IPS-18c (cell line): ENCODE measurements around the gene DNAH9.

Experiments
- H3K4me3 ChIP-seq: 2 replicates; pipeline ENCODE4 v1.7.0; 2013; ENCODE audit warnings: low read depth, mild to moderate bottlenecking, low read length, moderate library complexity; ENCODE audit not compliant: insufficient read depth
- H3K9me3 ChIP-seq: one replicate; pipeline ENCODE4 v1.6.1; 2013; ENCODE audit warnings: mild to moderate bottlenecking, low read length, moderate library complexity; ENCODE audit not compliant: control insufficient read depth, insufficient read depth

The DNAH9 gene

DNA sequence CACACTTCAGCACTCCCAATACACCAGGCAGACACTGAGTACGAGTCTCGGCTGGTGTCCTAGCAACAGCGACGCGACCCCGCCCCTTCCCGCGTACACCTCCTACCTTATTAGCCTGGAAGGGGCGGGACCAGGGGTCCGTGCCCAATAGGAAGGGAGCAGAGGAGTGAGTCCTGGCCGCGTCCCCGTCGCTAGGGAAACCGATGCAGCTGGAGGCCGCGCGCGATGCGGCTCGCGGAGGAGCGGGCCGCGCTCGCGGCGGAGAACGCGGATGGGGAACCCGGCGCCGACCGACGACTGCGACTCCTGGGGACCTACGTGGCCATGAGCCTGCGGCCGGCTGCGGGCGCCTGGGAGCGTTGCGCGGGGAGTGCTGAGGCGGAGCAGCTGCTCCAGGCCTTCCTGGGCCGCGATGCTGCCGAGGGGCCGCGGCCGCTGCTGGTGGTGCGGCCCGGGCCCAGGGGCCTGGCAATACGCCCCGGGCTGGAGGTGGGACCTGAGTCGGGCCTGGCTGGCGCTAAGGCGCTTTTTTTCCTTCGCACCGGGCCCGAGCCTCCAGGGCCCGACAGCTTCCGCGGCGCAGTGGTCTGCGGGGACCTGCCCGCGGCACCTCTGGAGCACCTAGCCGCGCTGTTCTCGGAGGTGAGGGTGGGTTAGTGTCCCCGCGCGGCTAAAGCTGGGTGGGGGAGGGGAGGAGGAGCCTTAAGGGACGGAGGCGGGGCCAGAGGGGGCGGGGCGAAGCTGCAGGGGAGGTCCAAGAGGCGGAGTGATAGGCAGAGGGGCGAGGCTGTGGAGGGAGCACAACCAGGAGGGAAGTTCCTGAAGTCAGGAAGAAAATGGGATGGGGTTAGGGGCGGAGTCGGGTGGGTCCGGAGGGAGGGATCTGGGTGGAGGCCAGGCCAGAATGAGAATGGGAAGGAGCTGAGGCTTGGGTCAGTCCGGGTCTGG is at the start of gene DNAH9:
DNAH9 (plus strand) TSS at position 197 of the 948 bp plus-strand sequence; CDS start at position 226, 29 bp downstream.
- Histone ChIP-seq H3K4me3 (peak within 1 kb of the TSS; percentile 81), H3K9me3 (peaks cover 3% of the 10 kb centered on the region)

DNA sequence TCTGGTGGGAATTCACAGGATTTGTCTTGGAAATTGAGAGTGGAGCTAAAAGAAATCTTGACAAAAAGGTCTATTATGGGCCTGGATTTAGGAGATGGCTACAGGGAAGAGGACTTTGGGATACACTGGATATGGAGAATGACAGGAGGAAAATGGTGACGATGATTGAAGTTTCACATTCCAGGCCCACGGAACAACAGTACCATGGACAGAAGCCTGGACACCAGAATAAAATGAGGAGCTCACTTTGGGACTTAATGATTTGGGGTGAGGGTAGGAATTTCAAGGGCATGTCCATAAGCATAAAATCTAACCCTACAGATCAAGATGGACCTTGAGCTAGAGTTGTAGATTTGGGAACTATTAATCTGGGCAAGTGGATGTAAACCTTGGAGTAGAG is 47.8 kb upstream of the DNAH9 start:
- no peak overlapping the region for H3K4me3 ChIP-seq
- H3K9me3 ChIP-seq: no peaks in the 10 kb centered on the region

- H3K9me3 ChIP-seq: no peaks in the 10 kb centered on the region
- H3K4me3 ChIP-seq: no peak overlapping the region
Measured at GRCh38 chr17:11551442-11551841, 46.8 kb upstream of the DNAH9 start.

DNA sequence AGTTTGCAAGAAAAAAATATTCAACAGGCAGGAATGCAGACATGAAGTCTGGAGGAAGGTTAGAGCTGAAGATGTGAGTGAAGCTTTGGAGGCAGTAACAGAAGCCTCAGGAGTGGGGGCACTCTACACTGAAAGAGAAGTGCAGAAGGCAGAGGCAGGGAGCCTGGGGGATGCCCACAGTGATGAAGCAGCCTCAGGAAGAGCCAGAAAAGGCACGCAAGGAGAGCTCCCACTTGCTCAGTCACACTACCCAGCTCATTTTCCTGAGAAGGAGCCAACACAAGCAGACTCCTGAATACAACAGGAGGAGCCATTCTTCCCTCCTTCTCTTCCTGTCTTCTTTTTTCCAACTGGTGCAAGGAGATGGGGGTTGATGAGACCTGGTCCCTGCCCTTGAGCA is 45.1 kb upstream of the DNAH9 start:
- no peak overlapping the region for H3K4me3 ChIP-seq

GRCh38 chr17:11554042-11554441 is 44.2 kb upstream of the DNAH9 start:
- Histone ChIP-seq H3K9me3 (no peaks in the 10 kb centered on the region), H3K4me3 (no peak overlapping the region)

More for the DNA sequence above, 45.1 kb upstream of the DNAH9 start:
- H3K9me3 ChIP-seq: no peaks in the 10 kb centered on the region

- Histone ChIP-seq H3K9me3 (no peaks in the 10 kb centered on the region), H3K4me3 (no peak overlapping the region)
Measured at GRCh38 chr17:11554542-11554941, 43.7 kb upstream of the DNAH9 start.

- H3K9me3 ChIP-seq: no peaks in the 10 kb centered on the region
- no peak overlapping the region for H3K4me3 ChIP-seq
Measured at GRCh38 chr17:11555530-11555929, 42.7 kb upstream of the DNAH9 start.

DNA sequence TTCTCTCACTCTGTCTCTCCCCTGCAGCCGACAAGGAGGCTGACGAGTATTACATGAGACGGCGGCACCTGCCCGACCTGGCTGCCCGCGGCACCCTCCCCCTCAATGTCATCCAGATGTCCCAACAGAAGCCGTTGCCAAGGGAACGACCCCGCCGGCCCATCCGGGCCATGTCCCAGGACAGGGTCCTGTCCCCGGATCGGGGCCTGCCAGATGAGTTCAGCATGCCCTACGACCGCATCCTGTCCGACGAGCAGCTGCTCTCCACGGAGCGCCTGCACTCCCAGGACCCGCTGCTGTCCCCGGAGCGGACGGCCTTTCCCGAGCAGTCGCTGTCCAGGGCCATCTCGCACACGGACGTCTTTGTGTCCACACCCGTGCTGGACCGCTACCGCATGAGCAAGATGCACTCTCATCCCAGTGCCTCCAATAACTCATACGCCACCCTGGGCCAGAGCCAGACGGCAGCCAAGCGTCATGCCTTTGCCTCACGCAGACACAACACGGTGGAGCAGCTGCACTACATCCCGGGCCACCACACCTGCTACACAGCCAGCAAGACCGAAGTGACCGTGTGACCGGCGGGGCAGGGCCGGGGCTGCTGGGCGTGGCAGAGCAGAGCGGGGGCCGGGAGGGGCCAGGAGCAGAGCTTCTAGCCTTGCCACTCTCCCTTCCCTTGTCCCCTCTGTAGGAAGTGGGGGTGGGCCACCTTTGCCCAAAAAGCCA is 40.4 kb upstream of the DNAH9 start:
- Histone ChIP-seq H3K9me3 (no peaks in the 10 kb centered on the region), H3K4me3 (no peak overlapping the region)

- no peak overlapping the region for H3K4me3 ChIP-seq
Measured at GRCh38 chr17:11558681-11559234, 39.5 kb upstream of the DNAH9 start.

GRCh38 chr17:11559601-11560000 is 38.7 kb upstream of the DNAH9 start:
- Histone ChIP-seq H3K4me3 (no peak overlapping the region), H3K9me3 (no peaks in the 10 kb centered on the region)

More at GRCh38 chr17:11558681-11559234, 39.5 kb upstream of the DNAH9 start:
- H3K9me3 ChIP-seq: no peaks in the 10 kb centered on the region

DNA sequence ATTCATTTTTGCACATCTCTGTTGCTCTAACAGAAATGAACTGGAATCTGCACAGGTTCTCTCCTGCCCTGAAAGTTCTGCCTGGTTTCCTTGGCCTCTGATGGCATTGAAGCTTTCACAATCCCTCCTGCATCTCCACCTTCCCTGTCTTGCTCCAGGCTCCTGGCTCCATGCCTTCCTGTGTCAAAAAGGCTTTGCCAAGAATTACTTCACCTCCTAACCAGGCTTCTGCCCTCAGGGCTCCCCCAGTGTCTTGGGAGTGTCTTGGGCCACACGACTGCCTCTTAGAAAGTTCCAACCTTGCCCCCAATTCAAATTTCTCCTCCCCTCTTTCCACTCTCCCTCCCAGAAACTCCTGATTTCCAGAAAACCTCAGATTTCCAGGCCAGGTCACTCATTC is 37.0 kb upstream of the DNAH9 start:
- no peak overlapping the region for H3K4me3 ChIP-seq
- no peaks in the 10 kb centered on the region for H3K9me3 ChIP-seq

DNA sequence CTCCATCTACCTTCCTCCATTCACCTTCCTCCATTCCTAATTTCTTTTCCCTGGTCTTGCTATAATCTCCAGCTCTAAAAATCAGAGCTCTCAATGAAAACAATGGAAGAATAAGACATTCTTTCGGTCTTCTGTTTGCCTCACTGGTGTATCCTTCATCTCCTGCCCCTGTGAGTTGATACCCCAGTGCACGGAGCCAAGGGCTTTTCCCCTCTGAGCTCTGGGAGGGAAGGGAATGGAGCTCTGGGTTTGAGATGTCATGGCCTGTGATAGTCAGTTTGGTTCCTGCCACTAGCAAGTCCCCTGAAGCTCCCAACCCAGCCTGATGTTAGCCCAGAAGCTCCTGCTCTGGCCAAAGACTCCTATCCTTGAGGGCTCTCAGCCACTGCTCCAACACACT is 36.6 kb upstream of the DNAH9 start:
- no peaks in the 10 kb centered on the region for H3K9me3 ChIP-seq

DNA sequence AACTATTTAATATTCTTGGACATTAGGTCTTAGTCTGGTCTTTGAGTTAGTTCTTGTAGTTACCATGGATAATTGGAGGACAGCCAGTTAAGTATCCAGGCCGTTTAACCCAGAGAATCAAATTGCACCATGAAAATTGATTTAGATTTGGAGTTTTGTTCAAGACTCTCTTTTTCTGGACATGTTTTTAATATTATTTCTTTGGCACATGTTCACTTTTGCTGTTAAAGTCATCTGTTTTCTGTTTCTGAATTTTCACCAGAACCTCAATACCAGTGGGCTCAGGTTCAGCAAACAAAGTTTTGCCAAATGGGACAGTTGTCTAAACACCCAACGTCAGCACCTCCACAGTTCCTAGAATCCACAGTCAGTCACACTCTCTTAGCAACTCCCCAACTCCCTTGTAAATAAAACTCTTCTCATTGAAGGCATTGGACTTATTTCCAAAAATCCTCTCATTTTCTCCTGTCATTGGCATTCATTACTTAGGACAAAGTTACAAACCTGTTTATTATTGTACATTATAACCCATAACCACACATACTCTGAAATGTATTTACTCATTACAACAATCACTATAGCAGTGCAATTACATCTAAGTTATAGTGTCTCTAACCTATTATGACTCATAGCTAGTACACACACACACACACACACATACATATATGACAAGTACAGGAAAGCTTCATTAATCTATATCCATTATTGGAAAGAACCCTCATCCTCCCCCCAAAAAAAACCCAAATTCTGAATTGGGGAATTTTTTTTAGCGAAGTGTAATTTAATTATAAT is 33.5 kb upstream of the DNAH9 start:
- Histone ChIP-seq H3K4me3 (no peak overlapping the region), H3K9me3 (no peaks in the 10 kb centered on the region)

More for the DNA sequence above, 36.6 kb upstream of the DNAH9 start:
- H3K4me3 ChIP-seq: no peak overlapping the region

DNA sequence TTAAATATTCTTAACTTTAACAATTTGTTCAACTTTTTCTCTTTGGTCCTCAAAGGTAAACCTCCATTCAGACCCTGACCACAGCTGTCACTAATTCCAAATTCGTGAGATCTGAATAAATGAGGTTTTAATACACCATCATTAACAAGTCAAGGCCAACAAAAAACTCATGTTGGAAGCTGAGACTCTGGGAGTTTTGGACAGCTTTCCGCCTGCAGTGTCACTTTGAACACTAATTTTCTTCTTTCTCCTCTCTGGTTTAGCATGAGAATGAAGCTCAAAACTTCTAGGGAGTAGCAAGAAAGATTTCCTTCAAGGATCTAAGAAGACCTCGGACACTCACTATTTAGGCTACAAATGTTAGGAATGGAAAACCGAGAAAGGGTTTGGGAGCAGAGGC is 32.7 kb upstream of the DNAH9 start:
- no peaks in the 10 kb centered on the region for H3K9me3 ChIP-seq

GRCh38 chr17:11578998-11579397 is 19.3 kb upstream of the DNAH9 start:
- Histone ChIP-seq H3K9me3 (no peaks in the 10 kb centered on the region), H3K4me3 (no peak overlapping the region)

More for the DNA sequence above, 32.7 kb upstream of the DNAH9 start:
- no peak overlapping the region for H3K4me3 ChIP-seq

DNA sequence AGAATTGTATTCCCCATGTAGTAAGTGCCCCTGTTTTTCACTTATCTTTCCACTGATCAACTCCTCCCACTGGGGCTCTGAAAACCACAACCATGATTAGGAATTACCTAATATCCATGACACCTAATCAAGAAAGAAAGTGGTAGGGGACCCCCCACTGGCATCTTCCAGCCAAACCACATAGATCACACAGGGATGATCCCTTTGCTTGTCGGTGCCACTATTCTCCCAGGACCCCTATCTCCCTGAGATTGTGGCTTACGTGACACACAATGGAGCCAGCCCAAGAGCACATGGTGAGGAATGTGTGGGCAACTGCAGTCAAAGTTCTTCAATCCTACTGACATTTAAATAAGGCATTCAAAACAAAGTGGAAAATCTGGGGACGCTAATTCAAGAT is 17.6 kb upstream of the DNAH9 start:
- H3K9me3 ChIP-seq: no peaks in the 10 kb centered on the region
- no peak overlapping the region for H3K4me3 ChIP-seq

- Histone ChIP-seq H3K4me3 (no peak overlapping the region), H3K9me3 (no peaks in the 10 kb centered on the region)
Measured at GRCh38 chr17:11582217-11582616, 16.1 kb upstream of the DNAH9 start.
